H1 (cell line): ENCODE measurements around the gene CDH1.

Source experiments
- CHD2 ChIP-seq: IDR thresholded peaks from 2 replicates; pipeline ENCODE4 v1.6.1; 2012; ENCODE audit warnings: low read length, improper control_type of control experiment
- MAFK ChIP-seq: IDR thresholded peaks from 2 replicates; pipeline ENCODE4 v1.6.1; 2012; ENCODE audit warnings: low read depth, mild to moderate bottlenecking, improper control_type of control experiment, low read length
- NRF1 ChIP-seq: IDR thresholded peaks from 2 replicates; pipeline ENCODE4 v1.6.1; 2011; ENCODE audit warnings: mild to moderate bottlenecking, low read depth, low read length, improper control_type of control experiment
- POLR2A ChIP-seq, 2 experiments: IDR thresholded peaks; 1 replicate in 1 of 2; 2 replicates in 1 of 2; pipeline ENCODE4 v1.6.1; 2011; ENCODE audit warnings: low read depth in 2 of 2, low read length in 2 of 2, mild to moderate bottlenecking in 2 of 2; ENCODE audit errors: control extremely low read depth in 1 of 2
- SAP30 ChIP-seq: fragments of 300-600 bp; sonication (generic); IDR thresholded peaks from 2 replicates; pipeline ENCODE4 v1.7.1; 2012; ENCODE audit warnings: low read length, moderate library complexity, mild to moderate bottlenecking, inconsistent platforms; ENCODE audit not compliant: insufficient read depth, insufficient replicate concordance
- SIX5 ChIP-seq: IDR thresholded peaks from 2 replicates; pipeline ENCODE4 v1.6.1; 2011; ENCODE audit warnings: mild to moderate bottlenecking, low read depth, low read length
- SUZ12 ChIP-seq: fragments of 200-600 bp; sonication (generic); IDR thresholded peaks from 2 replicates; pipeline ENCODE4 v1.6.1; 2012; ENCODE audit warnings: mild to moderate bottlenecking, inconsistent platforms, low read length, moderate library complexity, mixed read lengths
- TF ChIP-seq, protein P1 (sequence below), 3 experiments: IDR thresholded peaks; 1 replicate in 2 of 3; 2 replicates in 1 of 3; pipeline versions ENCODE4 v1.5.1 to v1.6.1; 2011; ENCODE audit warnings: low read length in 3 of 3, mild to moderate bottlenecking in 3 of 3, inconsistent platforms in 2 of 3, low read depth in 1 of 3, moderate library complexity in 1 of 3; ENCODE audit not compliant: insufficient read depth in 1 of 3; ENCODE audit errors: control extremely low read depth in 1 of 3
- TF ChIP-seq, protein P2 (sequence below): IDR thresholded peaks from 2 replicates; pipeline ENCODE4 v1.6.1; 2012; ENCODE audit warnings: inconsistent platforms

DNA sequence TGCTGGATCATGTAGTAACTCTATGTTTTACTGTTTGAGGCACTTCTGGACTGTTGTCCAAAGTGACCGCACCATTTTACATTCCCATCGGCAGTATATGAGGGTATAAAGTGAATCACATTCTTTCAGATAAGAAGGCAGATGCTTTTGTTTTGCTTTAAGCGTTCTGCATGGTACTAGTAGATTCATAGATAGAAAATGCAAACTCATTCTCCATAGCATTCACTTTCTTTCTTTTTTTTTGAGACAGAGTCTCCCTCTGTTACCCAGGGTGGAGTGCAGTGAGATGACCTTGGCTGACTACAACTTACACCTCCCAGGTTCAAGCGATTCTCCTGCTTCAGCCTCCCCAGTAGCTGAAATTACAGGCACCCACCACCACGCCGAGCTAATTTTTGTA is 146.6 kb downstream of the CDH1 start:
- TF ChIP-seq, protein P1, sequence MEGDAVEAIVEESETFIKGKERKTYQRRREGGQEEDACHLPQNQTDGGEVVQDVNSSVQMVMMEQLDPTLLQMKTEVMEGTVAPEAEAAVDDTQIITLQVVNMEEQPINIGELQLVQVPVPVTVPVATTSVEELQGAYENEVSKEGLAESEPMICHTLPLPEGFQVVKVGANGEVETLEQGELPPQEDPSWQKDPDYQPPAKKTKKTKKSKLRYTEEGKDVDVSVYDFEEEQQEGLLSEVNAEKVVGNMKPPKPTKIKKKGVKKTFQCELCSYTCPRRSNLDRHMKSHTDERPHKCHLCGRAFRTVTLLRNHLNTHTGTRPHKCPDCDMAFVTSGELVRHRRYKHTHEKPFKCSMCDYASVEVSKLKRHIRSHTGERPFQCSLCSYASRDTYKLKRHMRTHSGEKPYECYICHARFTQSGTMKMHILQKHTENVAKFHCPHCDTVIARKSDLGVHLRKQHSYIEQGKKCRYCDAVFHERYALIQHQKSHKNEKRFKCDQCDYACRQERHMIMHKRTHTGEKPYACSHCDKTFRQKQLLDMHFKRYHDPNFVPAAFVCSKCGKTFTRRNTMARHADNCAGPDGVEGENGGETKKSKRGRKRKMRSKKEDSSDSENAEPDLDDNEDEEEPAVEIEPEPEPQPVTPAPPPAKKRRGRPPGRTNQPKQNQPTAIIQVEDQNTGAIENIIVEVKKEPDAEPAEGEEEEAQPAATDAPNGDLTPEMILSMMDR (IDR thresholded peaks at IDR 0.05; ENCODE audit: control extremely low read depth in 1 of 3, insufficient read depth in 1 of 3, low read depth in 1 of 3, low read length in 3 of 3), result no peak
- TF ChIP-seq SAP30 (no peak), CHD2 (no peak), POLR2A (IDR thresholded peaks at IDR 0.05; ENCODE audit: control extremely low read depth in 1 of 2, low read depth in 2 of 2, low read length in 2 of 2) (no peak), MAFK (no peak), NRF1 (no peak), SUZ12 (no peak), SIX5 (no peak)
- TF ChIP-seq, protein P2, sequence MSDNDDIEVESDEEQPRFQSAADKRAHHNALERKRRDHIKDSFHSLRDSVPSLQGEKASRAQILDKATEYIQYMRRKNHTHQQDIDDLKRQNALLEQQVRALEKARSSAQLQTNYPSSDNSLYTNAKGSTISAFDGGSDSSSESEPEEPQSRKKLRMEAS, result no peak
